CD14-positive monocyte (primary cell): Measurements from ENCODE around the gene GPATCH3. TPM values are rescaled to one million over a fixed set of nuclear protein-coding genes. Genes with fewer than 3 reads are reported as not detected.

Experiments used
- DNase-seq, 3 donors: peaks; one replicate each; pipeline ENCODE4 v3.0.0-alpha.2; 2011 to 2022
- H2AFZ ChIP-seq: 2 replicates; pipeline ENCODE4 v1.6.0; 2012; ENCODE audit warnings: mild to moderate bottlenecking, low read depth, low read length, inconsistent platforms; ENCODE audit not compliant: insufficient read depth, poor library complexity, severe bottlenecking
- H3K27ac ChIP-seq, 2 donors: 1 replicate in 1 of 2; 2 replicates in 1 of 2; pipeline ENCODE4 v1.5.1; 2012 to 2013; ENCODE audit warnings: low read length in 2 of 2, control low read depth in 1 of 2, inconsistent platforms in 1 of 2, low read depth in 1 of 2, mild to moderate bottlenecking in 1 of 2
- H3K27me3 ChIP-seq, 2 donors: one replicate each; pipeline versions ENCODE4 v1.6.0 to v1.6.1; 2011 to 2013; ENCODE audit warnings: low read length in 2 of 2; ENCODE audit not compliant: control insufficient read depth in 2 of 2, insufficient read depth in 2 of 2
- H3K36me3 ChIP-seq, 2 donors: replicated peaks in 1 of 2; 1 replicate in 1 of 2; 2 replicates in 1 of 2; pipeline versions ENCODE4 v1.5.1 to v1.6.1; 2012 to 2013; ENCODE audit warnings: low read length in 2 of 2, control low read depth in 1 of 2, inconsistent platforms in 1 of 2, mild to moderate bottlenecking in 1 of 2; ENCODE audit not compliant: insufficient read depth in 2 of 2, control insufficient read depth in 1 of 2
- H3K4me1 ChIP-seq, 2 donors: 1 replicate in 1 of 2; 2 replicates in 1 of 2; pipeline versions ENCODE4 v1.5.1 to v1.6.1; 2012 to 2013; ENCODE audit warnings: low read length in 2 of 2, control low read depth in 1 of 2, inconsistent platforms in 1 of 2, mild to moderate bottlenecking in 1 of 2, moderate library complexity in 1 of 2; ENCODE audit not compliant: insufficient read depth in 2 of 2, control insufficient read depth in 1 of 2
- H3K4me2 ChIP-seq: replicated peaks from 2 replicates; pipeline ENCODE3; 2012; ENCODE audit warnings: low read length, moderate library complexity, mild to moderate bottlenecking; ENCODE audit not compliant: poor library complexity, severe bottlenecking; ENCODE audit errors: extremely low read depth
- H3K4me3 ChIP-seq, 3 experiments: fragments of 200-600 bp in 1 of 3; sonication (generic) in 1 of 3; replicated peaks in 1 of 3; 1 replicate in 2 of 3; 2 replicates in 1 of 3; pipeline ENCODE4 v1.5.1; 2011 to 2013; ENCODE audit warnings: low read length in 3 of 3, mild to moderate bottlenecking in 3 of 3, control low read depth in 2 of 3, low read depth in 2 of 3, inconsistent platforms in 1 of 3, moderate library complexity in 1 of 3
- H3K79me2 ChIP-seq: 2 replicates; pipeline ENCODE4 v1.6.0; 2012; ENCODE audit warnings: mild to moderate bottlenecking, control low read depth, inconsistent platforms, low read length, moderate library complexity; ENCODE audit not compliant: insufficient read depth
- H3K9ac ChIP-seq: 2 replicates; pipeline ENCODE4 v1.6.0; 2017; ENCODE audit warnings: low read length, mild to moderate bottlenecking; ENCODE audit not compliant: insufficient read depth, poor library complexity, severe bottlenecking
- H3K9me3 ChIP-seq, 2 donors: replicated peaks in 1 of 2; 1 replicate in 1 of 2; 2 replicates in 1 of 2; pipeline versions ENCODE4 v1.5.1 to v1.6.1; 2012 to 2013; ENCODE audit warnings: low read length in 2 of 2, control low read depth in 1 of 2; ENCODE audit not compliant: control insufficient read depth in 1 of 2, insufficient read depth in 1 of 2
- H4K20me1 ChIP-seq: 2 replicates; pipeline ENCODE4 v1.6.0; 2012; ENCODE audit warnings: mild to moderate bottlenecking, low read length, control low read depth, moderate library complexity; ENCODE audit not compliant: insufficient read depth
- H3K27ac Mint-ChIP-seq, 7 donors: one replicate each; pipeline ENCODE4 v1.8.0; 2020; ENCODE audit warnings: mild to moderate bottlenecking in 7 of 7, mixed read lengths in 7 of 7, moderate library complexity in 6 of 7, inconsistent platforms in 2 of 7
- H3K27me3 Mint-ChIP-seq, 3 donors: one replicate each; pipeline ENCODE4 v1.8.0; 2021 to 2022; ENCODE audit warnings: low read depth in 3 of 3, mild to moderate bottlenecking in 3 of 3, mixed read lengths in 3 of 3, moderate library complexity in 3 of 3, inconsistent platforms in 1 of 3
- H3K36me3 Mint-ChIP-seq, 2 donors: one replicate each; pipeline ENCODE4 v1.8.0; 2020; ENCODE audit warnings: mixed read lengths in 2 of 2, inconsistent platforms in 1 of 2, mild to moderate bottlenecking in 1 of 2
- H3K4me1 Mint-ChIP-seq: one replicate; pipeline ENCODE4 v1.8.0; 2020; ENCODE audit warnings: mild to moderate bottlenecking, mixed read lengths
- H3K4me3 Mint-ChIP-seq, 2 donors: one replicate each; pipeline ENCODE4 v1.8.0; 2020; ENCODE audit warnings: mild to moderate bottlenecking in 2 of 2, mixed read lengths in 2 of 2, moderate library complexity in 1 of 2
- H3K9me3 Mint-ChIP-seq, 7 donors: one replicate each; pipeline ENCODE4 v1.8.0; 2020 to 2022; ENCODE audit warnings: mixed read lengths in 7 of 7, mild to moderate bottlenecking in 6 of 7, moderate library complexity in 6 of 7, inconsistent platforms in 2 of 7
- CTCF ChIP-seq: fragments of 200-600 bp; IDR thresholded peaks from one replicate; pipeline ENCODE4 v1.8.0; 2022; ENCODE audit warnings: antibody characterized with exemption, mild to moderate bottlenecking
- WGBS: methylation state at CpG from one replicate; pipeline ENCODE4 v1.1.5; 2013; ENCODE audit warnings: missing lambda C conversion rate; ENCODE audit not compliant: insufficient coverage; 5-methylcytosine and 5-hydroxymethylcytosine counted together
- intact Hi-C, 2 donors: fragments of 100-400 bp; cut with micrococcal nuclease; formaldehyde crosslinking; loops; one replicate each; pipeline versions ENCODE4 v1.15.0 to v1.15.1; 2023
- polyA minus RNA-seq: library from RNA; depleted of rRNA, polyadenylated mRNA; stranded (reverse); fragments of >200 nt; gene quantifications from 2 replicates; pipeline ENCODE4 v1.2.3, GENCODE V29; 2012
- polyA plus RNA-seq, 3 donors: library from polyadenylated mRNA; depleted of rRNA in 1 of 3; unstranded in 2 of 3; stranded (reverse) in 1 of 3; fragments of 300-500 nt in 2 of 3; fragments of >200 nt in 1 of 3; fragmentation: Illumina TruSeq in 2 of 3; gene quantifications; 1 replicate in 2 of 3; 2 replicates in 1 of 3; pipeline ENCODE4 v1.2.3, GENCODE V29; 2012 to 2021
- total RNA-seq, 12 experiments: library from RNA in 1 of 12; stranded (reverse) in 1 of 12; fragments of 120-200 nt in 1 of 12; gene quantifications; one replicate each; pipeline ENCODE4 v1.2.4 and lab custom pipeline; 2013 to 2026; ENCODE audit warnings: mixed read lengths in 6 of 12, inconsistent platforms in 1 of 12

GPATCH3 gene
- 12.7 TPM for total RNA-seq (2013)
- polyA plus RNA-seq: 10 to 100 TPM in 2 of 3 donors, 1 to 10 TPM in 1; 8.2 to 11.8 (median 10.7) TPM
- polyA minus RNA-seq: 11.6 and 25.1 TPM in 2 replicates
- total RNA-seq (lab: John Stamatoyannopoulos, UW): 9.9 to 30.8 (median 18.9) reads per million in 11 experiments

- Mint-ChIP-seq H3K4me1 (peaks cover 21% of the 10 kb centered on the region), H3K9me3 (no peaks in the 10 kb centered on the region), H3K27me3 (peaks cover 0 to 2% (median 0%) of the 10 kb centered on the region in 3 donors), H3K27ac (peak within 1 kb of the TSS; percentile 96 to 99 (median 98)), H3K4me3 (peak within 1 kb of the TSS; percentile 94 to 99), H3K36me3 (peaks cover 26 to 37% of the 10 kb centered on the region in 2 donors)
- Histone ChIP-seq H3K79me2 (peaks cover 44% of the 10 kb centered on the region), H4K20me1 (peaks cover 24% of the 10 kb centered on the region), H3K9ac (peak within 1 kb of the TSS; percentile 92), H3K9me3 (no peaks in the 10 kb centered on the region), H3K36me3 (peaks cover 19 to 27% of the 10 kb centered on the region in 2 donors), H3K27ac (peak within 1 kb of the TSS; percentile 90 to 96), H3K4me3 (peak within 1 kb of the TSS; percentile 77 to 86 (median 82)), H3K4me2 (peak within 1 kb of the TSS; percentile 83), H3K27me3 (no peaks in the 10 kb centered on the region), H3K4me1 (peaks cover 15 to 25% of the 10 kb centered on the region in 2 donors), H2AFZ (peak within 1 kb of the TSS; percentile 87)
- no peak for TF ChIP-seq CTCF
- 0% methylated on average over 40 of the region's 50 CpGs for WGBS
- peak; percentile 85 to 92 (median 89) for DNase-seq
- intact Hi-C loops: no loop called here
Measured at GRCh38 chr1:26900001-26900814, at the start of gene GPATCH3. GPATCH3 (minus strand) TSS chr1:26900467; CDS start chr1:26900442, 25 bp downstream.

- H3K27ac ChIP-seq: no peak overlapping the region
- no peak for DNase-seq
Measured at GRCh38 chr1:26949926-26950319, 49.7 kb upstream of the GPATCH3 start.

More at GRCh38 chr1:26949926-26950319, 49.7 kb upstream of the GPATCH3 start:
- Histone ChIP-seq H3K79me2 (no peaks in the 10 kb centered on the region), H3K4me3 (no peak overlapping the region), H2AFZ (no peak overlapping the region), H3K27me3 (no peaks in the 10 kb centered on the region), H4K20me1 (no peaks in the 10 kb centered on the region), H3K4me1 (no peaks in the 10 kb centered on the region), H3K36me3 (peaks cover 15 to 24% of the 10 kb centered on the region in 2 donors), H3K4me2 (no peak overlapping the region), H3K9me3 (no peaks in the 10 kb centered on the region), H3K9ac (no peak overlapping the region)
- peaks cover 0 to 3% (median 0%) of the 10 kb centered on the region in 7 donors for H3K9me3 Mint-ChIP-seq
- intact Hi-C loops: no loop called here
- H3K27me3 Mint-ChIP-seq: peaks cover 3 to 8% (median 3%) of the 10 kb centered on the region in 3 donors
- TF ChIP-seq CTCF: no peak
- peak overlapping the region in 1 of 7 donors; percentile 9 for H3K27ac Mint-ChIP-seq
- H3K4me3 Mint-ChIP-seq: no peak overlapping the region
- WGBS: 48% methylated on average over 3 of the region's 3 CpGs
- peaks cover 18 to 21% of the 10 kb centered on the region in 2 donors for H3K36me3 Mint-ChIP-seq
- H3K4me1 Mint-ChIP-seq: no peaks in the 10 kb centered on the region
